NCI-H1105 (cell line): Measurements from ENCODE around the gene ITIH5.
"Not testable (repeated sequence)": the region's sequence is repeated elsewhere in the genome, so short reads cannot be mapped to it uniquely, and the experiment has no call there.

Experiments
- DNase-seq: peaks from one replicate; lab custom pipeline; 2025; lab: John Stamatoyannopoulos, UW

ITIH5 gene

GRCh38 chr10:7666253-7667023, at the start of gene ITIH5:
Gene ITIH5, minus strand, starts transcription at chr10:7666966. Its CDS starts 74 bp downstream, at chr10:7666892.
- no peak for DNase-seq

DNA sequence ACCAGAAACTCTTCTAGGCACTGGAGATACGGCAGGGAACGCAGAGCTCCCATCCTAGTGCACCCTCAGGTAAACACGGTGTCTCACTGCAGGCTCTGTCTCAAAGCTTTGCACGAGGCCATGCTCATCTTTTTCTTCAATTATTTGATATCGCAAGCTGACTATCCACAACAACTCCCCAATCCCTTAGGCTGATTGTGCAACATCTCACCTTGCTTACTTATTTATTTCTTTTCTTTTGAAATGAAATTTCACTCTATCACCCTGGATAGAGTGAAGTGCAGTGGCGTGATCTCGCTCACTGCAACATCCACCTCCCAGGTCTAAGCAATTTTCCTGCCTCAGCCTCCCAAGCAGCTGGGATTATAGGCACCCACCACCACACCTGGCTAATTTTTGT, 48.7 kb upstream of the ITIH5 start:
- DNase-seq: no peak

GRCh38 chr10:7711075-7711474, 44.3 kb upstream of the ITIH5 start:
- not testable (repeated sequence) for DNase-seq

DNA sequence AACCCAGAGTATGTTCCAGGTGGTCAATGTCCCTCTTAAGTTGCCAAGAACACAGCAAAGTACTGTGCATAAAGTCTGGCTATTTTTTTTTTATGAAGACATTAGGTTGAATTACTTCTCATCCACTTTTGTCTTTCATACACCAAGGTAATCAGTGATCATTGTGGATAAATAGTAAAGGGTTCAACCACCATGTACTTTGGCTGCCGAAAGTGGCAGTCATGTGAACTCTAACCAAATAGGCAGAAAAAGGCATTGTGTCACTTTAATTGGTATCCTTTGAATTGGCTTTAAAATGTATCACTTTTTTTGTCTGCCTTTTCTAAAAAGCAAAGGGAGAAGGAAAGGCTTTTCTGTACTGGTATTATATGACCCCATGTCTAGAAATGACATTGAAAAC, 43.7 kb upstream of the ITIH5 start:
- DNase-seq: no peak

GRCh38 chr10:7708832-7709231, 42.1 kb upstream of the ITIH5 start:
- no peak for DNase-seq

- DNase-seq: no peak
Measured at GRCh38 chr10:7707858-7708622, 41.3 kb upstream of the ITIH5 start.

DNA sequence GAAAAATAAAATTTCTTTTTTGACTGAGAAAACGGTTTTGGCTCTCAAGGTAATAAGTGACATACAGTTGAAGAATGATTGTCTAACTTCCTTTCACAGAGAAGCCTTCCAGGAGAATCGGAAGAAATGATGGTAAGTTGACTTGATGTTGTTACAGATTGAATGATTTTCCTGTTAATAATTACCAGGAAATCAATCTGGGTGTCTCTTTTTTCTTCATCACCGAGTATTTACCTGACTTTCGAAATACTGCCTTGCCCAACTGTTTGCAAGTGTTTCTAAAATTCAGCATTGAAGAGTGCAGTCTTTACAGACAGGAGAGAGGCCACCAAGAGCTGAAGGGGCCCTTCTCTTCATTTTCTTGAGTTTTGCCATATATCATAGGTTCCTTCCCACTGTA, 40.3 kb upstream of the ITIH5 start:
- no peak for DNase-seq

DNA sequence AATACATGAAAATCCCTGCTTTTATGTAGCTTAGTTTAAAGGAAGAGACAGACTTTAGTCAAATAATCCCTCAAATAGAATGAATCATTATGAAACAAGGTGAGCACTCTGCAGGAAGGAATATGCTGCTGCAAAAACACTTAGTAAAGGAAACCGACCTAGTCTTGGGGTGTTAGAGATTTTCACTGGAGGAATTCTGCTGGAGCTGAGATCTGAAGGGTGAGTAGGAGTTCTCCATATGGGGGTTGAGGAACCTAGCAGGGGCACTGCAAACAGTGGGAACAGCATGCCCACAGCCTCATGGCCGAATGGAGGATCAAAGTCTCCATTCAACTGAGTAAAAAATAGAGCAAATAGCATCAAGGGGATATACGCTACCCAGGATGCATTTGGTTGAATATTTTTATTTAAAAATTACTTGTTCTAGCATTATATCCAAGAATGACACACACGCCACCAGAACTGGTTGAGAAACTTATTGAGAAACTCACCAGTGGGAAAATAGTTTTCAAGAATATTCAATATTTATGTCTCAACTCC, 39.8 kb upstream of the ITIH5 start:
- no peak for DNase-seq

- DNase-seq: no peak
Measured at GRCh38 chr10:7705341-7705740, 38.6 kb upstream of the ITIH5 start.

DNA sequence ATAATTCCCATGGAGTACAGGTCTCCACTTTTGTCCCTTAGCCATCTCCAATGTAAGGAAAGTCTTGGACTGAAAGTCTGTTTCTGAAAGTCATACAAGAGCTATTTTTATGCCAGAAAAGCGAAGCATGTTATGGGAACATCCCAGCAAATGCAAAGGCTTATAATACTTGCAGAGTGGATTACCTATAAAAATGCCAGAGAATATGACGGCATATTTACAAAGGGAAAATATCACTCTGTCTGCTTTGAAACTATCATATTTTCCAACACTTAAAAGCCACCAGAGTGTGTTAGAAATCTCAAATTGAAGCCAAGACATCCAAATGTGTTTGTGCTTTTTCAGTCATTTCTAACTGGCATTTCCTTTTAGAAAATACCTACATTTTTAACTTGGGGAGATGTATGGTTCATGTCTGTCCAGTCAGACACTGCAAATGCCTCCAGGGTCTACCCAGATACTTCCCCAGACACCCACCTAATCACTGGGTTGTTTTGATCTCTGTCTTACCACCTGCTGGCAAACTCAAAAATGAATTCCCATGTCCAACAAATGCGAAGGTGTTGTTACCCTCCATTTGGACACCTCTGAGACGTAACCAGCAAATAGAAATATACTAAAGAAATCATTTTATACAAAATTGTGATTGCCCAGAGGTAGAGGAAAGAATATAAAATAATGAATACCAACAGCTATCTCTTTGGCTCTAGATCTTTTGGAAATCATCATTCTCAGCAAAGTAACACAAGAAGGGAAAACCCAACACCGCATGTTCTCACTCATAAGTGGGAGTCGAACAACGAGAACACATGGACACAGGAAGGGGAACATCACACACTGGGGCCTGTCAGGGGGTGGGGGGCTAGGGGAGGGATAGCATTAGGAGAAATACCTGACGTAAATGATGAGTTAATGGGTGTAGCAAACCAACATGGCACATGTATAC, 37.6 kb upstream of the ITIH5 start:
- DNase-seq: no peak

DNA sequence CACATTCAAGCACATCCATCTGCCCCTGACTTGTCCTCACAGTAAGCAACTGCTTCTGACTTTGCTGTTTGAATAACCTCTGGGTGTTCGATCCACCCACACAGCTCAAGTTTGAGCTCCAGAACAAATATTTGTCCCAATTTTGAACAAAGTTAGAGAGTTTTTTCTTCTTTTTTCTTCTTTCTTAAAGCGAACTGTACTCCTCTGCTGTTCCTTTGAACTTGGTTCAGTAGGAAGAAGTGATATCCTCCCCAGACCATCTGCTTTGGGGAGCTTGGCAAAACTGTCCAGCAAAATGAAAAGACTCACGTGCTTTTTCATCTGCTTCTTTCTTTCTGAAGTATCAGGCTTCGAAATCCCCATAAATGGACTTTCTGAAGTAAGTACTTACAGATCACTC, 36.4 kb upstream of the ITIH5 start, which contains the start of gene ITIH2:
Gene ITIH2 (plus strand): TSS at position 177 of the 400 bp plus-strand sequence. CDS start 119 bp downstream, at position 296.
- no peak for DNase-seq

DNA sequence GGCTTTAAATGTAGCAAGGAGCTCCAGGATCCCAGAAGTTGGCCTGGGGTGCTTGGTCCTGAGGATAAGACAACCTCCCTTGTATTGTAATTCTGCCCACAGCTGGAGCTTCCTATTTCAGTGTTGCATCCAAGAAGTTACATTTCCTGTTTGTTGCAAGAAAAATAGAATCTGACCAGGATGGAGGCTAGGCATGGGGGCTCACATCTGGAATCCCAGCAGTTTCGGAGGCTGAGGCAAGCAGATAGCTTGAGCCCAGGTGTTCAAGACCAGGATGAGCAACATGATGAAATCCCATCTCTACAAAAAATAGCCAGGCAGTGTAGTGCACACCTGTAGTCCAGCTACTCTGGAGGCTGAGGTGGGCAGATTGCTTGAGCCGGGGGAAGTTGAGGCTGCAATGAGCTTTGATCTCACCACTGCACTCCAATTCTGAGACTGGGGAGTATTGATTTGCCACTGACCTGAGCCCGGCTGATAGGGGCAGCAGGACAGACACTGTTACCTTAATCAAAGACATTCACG, 35.6 kb upstream of the ITIH5 start:
- no peak for DNase-seq

DNA sequence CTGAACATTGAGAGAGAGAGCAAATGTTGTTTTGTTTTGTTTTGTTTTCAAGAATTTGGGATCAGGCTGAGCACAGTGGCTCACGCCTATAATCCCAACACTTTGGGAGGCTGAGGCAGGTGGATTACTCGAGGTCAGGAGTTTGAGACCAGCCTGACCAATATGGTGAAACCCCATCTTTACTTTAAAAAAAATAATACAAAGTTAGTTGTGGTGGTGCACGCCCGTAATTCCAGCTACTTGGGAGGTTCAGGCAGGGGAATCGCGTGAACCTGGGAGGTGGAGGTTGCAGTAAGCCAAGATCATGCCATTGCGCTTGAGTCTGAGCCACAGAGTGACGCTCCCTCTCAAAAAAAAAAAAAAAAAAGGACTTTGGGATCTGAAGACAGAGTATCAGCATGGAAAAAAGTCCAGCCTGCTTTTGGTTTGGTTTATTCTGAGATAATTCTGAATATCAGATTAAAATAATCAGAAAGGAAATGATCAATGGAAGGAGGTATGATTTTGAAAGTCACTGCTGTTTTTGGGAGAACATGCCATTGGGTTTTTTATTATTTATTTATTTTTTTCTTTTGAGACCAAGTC, 34.5 kb upstream of the ITIH5 start:
- DNase-seq: no peak

DNA sequence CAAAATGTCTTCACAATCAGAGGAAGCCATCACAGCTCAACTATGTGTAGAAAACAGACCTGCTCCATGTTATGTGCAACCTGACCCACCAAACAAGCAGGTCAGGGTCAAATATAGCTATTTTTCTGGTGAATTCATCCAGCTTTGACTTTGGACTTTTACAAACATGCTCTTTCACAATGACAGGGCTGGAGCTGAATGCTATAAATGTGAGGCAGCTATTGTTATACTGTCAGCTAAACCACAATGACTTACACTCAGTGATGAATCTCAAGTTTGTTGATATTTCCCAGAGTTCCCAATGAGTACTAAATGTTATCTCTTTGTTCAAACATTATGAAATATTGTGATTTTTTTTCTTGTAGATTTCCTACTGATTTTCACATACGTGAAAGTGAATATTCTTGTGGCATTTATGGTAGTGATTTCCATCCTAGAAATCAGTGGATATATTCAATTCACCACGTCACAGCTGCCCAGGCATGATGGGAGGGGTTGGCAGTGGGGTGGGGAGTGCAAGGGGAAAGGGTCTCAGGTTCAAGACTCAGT, 33.9 kb upstream of the ITIH5 start:
- no peak for DNase-seq

- no peak for DNase-seq
Measured at GRCh38 chr10:7697426-7697825, 30.7 kb upstream of the ITIH5 start.

DNA sequence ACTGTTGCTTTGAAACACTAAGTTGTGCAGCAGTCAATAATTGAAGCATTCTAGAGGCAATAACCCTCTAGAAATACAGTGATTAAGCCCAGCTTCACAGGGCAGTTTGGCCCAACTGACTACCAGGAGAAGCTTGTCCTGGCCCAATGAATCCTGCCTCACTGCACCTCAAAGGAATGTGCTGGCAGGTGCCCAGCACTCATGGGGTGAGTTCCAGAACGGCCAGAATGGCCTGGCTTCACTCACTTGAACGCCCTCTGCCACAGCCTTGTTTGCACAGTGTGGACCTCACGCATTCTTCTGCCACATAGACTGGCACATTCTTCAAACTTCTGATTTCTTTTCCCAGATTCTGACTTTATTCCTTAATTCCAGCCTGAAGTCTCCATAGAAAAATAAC, 29.8 kb upstream of the ITIH5 start:
- DNase-seq: no peak

DNA sequence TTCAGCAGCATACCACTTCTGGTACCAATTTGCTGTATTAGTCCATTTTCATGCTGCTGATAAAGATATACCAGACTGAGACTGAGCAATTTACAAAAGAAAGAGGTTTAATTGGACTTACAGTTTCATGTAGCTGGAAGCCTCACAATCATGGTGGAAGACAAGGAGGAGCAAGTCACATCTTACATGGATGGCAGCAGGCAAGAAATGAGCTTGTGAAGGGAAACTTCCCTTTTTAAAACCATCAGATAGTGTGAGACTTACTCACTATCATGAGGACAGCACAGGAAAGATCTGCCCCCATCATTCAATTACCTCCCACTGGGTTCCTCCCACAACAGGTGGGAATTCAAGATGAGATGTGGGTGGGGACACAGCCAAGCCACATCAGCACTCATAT, 26.4 kb upstream of the ITIH5 start:
- DNase-seq: not testable (repeated sequence)

- DNase-seq: not testable (repeated sequence)
Measured at GRCh38 chr10:7692368-7692767, 25.6 kb upstream of the ITIH5 start.

DNA sequence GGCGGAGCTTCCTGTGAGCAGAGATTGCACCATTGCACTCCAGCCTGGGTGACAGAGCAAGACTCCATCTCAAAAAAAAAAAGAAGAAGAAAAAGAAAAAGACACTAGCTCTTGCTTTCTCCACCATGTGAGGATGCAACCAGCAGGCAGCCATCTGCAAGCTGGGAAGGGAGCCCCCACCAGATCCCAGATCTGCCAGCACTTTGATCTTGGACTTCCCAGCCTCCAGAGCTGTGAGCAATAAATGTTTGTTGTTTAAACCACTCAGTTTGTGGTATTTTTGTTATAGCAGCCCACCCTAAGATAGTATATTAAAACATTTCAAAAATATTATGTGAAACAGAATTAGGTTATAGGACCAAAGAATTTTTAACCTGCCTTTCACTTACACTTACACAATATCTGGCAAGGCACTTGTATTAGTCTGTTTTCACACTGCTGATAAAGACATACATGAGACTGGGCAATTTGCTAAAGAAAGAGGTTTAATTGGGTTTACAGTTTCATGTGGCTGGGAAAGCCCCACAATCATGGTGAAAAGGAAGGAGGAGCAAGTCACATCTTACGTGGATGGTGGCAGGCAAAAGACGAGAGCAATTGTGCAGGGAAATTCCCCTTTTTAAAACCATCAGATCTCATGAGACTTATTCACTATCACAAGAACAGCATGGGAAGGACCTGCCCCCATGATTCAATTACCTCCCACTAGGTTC, 24.3 kb upstream of the ITIH5 start:
- not testable (repeated sequence) for DNase-seq

- DNase-seq: no peak
Measured at GRCh38 chr10:7689591-7689990, 22.8 kb upstream of the ITIH5 start.
